ENCODE measurements around the gene HNRNPA2B1. TPM values are rescaled to one million over a fixed set of nuclear protein-coding genes. Genes with fewer than 3 reads are reported as not detected.

Gene HNRNPA2B1
- polyA plus RNA-seq, 4 donors, result 495 to 1,007 (median 736) TPM

GRCh38 chr7:26143298-26144048, 57.1 kb downstream of the HNRNPA2B1 start:
- no peak for FAIRE-seq
- WGBS, 3 donors, result 64 to 71% (median 68%) methylated on average over 5 of the region's 5 CpGs

GRCh38 chr7:26141077-26141476, 59.5 kb downstream of the HNRNPA2B1 start:
- 88 to 89% (median 89%) methylated on average over 2 of the region's 2 CpGs for WGBS, 3 donors
- Histone ChIP-seq H3K4me1 (ENCODE audit: control insufficient read depth in 3 of 3, insufficient read depth in 2 of 3, low read depth in 1 of 3, low read length in 2 of 3) (peaks cover 0 to 3% (median 2%) of the 10 kb centered on the region in 3 donors), H3K36me3 (ENCODE audit: control insufficient read depth in 3 of 3, insufficient read depth in 2 of 3, low read depth in 1 of 3, low read length in 3 of 3) (no peaks in the 10 kb centered on the region), H3K4me3 (ENCODE audit: low read depth in 1 of 3, low read length in 3 of 3) (no peak overlapping the region), H3K27ac (ENCODE audit: low read depth in 1 of 3, low read length in 2 of 3) (no peak overlapping the region), H3K27me3 (ENCODE audit: control insufficient read depth in 3 of 3, insufficient read depth in 3 of 3, low read length in 3 of 3) (no peaks in the 10 kb centered on the region), H3K9me3 (ENCODE audit: control insufficient read depth in 2 of 2, insufficient read depth in 1 of 2, low read depth in 1 of 2, low read length in 1 of 2) (no peaks in the 10 kb centered on the region)
- FAIRE-seq (no peak), DNase-seq (no peak)

More at GRCh38 chr7:26143298-26144048, 57.1 kb downstream of the HNRNPA2B1 start:
- no peak for DNase-seq
- Histone ChIP-seq H3K4me3 (ENCODE audit: low read depth in 1 of 3, low read length in 3 of 3) (no peak overlapping the region), H3K9me3 (ENCODE audit: control insufficient read depth in 2 of 2, insufficient read depth in 1 of 2, low read depth in 1 of 2, low read length in 1 of 2) (peaks cover 0 to 8% of the 10 kb centered on the region in 2 donors), H3K27ac (ENCODE audit: low read depth in 1 of 3, low read length in 2 of 3) (no peak overlapping the region), H3K4me1 (ENCODE audit: control insufficient read depth in 3 of 3, insufficient read depth in 2 of 3, low read depth in 1 of 3, low read length in 2 of 3) (peaks cover 0 to 3% (median 2%) of the 10 kb centered on the region in 3 donors), H3K27me3 (ENCODE audit: control insufficient read depth in 3 of 3, insufficient read depth in 3 of 3, low read length in 3 of 3) (no peaks in the 10 kb centered on the region), H3K36me3 (ENCODE audit: control insufficient read depth in 3 of 3, insufficient read depth in 2 of 3, low read depth in 1 of 3, low read length in 3 of 3) (no peaks in the 10 kb centered on the region)

GRCh38 chr7:26140380-26140779, 60.2 kb downstream of the HNRNPA2B1 start:
- no peak for DNase-seq
- H3K27me3 ChIP-seq (ENCODE audit: control insufficient read depth in 3 of 3, insufficient read depth in 3 of 3, low read length in 3 of 3), result no peaks in the 10 kb centered on the region

More at GRCh38 chr7:26140380-26140779, 60.2 kb downstream of the HNRNPA2B1 start:
- Histone ChIP-seq H3K4me3 (ENCODE audit: low read depth in 1 of 3, low read length in 3 of 3) (no peak overlapping the region), H3K4me1 (ENCODE audit: control insufficient read depth in 3 of 3, insufficient read depth in 2 of 3, low read depth in 1 of 3, low read length in 2 of 3) (peaks cover 0 to 3% (median 2%) of the 10 kb centered on the region in 3 donors), H3K9me3 (ENCODE audit: control insufficient read depth in 2 of 2, insufficient read depth in 1 of 2, low read depth in 1 of 2, low read length in 1 of 2) (no peaks in the 10 kb centered on the region), H3K36me3 (ENCODE audit: control insufficient read depth in 3 of 3, insufficient read depth in 2 of 3, low read depth in 1 of 3, low read length in 3 of 3) (no peaks in the 10 kb centered on the region), H3K27ac (ENCODE audit: low read depth in 1 of 3, low read length in 2 of 3) (no peak overlapping the region)
- 84 to 100% (median 96%) methylated on average over 1 of the region's 1 CpG for whole genome bisulfite sequencing, 3 donors
- FAIRE-seq, result no peak

Other genes with a start within 250 kb of the HNRNPA2B1 start
- gene NFE2L3, start 48.5 kb downstream of the HNRNPA2B1 start, polyA plus RNA-seq, result 10 to 100 TPM in 2 of 4 donors, 1 to 10 TPM in 2; 1.8 to 16.6 (median 7.6) TPM
- 100 to 1,000 TPM; 145 to 184 (median 179) TPM for gene CBX3, start 999 bp upstream of the HNRNPA2B1 start, polyA plus RNA-seq
- 10 to 100 TPM in 1 of 4 donors, 1 to 10 TPM in 3; 1.3 to 12.4 (median 4.9) TPM for gene SNX10, start 91.1 kb upstream of the HNRNPA2B1 start, polyA plus RNA-seq